G401.6 (cell line): ENCODE data around the gene IKBKE.

ENCODE experiments used
- FAIRE-seq: peaks from 2 replicates; lab custom pipeline; 2012; peaks lifted over from hg19 to GRCh38; lab: Jason Lieb, UNC

Gene IKBKE

DNA sequence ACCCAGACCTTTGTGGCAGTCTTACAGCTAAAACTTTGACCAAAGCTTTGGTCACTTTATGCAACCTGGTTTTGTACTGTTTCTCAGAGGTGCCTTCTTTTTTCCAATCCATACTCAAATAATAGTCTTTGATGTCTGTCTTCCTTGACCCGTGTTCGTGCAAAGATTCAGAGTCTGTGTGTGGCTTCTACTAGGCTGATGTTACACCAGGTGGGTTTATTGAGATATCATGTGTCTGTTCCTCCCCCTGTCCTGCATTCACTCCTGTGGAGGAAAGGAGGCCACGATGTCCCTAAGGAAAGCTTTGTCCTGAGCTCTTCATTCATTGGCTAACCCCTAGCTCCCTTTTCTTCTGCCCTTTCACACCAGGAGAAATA is 15.0 kb upstream of the IKBKE start:
- no peak for FAIRE-seq

DNA sequence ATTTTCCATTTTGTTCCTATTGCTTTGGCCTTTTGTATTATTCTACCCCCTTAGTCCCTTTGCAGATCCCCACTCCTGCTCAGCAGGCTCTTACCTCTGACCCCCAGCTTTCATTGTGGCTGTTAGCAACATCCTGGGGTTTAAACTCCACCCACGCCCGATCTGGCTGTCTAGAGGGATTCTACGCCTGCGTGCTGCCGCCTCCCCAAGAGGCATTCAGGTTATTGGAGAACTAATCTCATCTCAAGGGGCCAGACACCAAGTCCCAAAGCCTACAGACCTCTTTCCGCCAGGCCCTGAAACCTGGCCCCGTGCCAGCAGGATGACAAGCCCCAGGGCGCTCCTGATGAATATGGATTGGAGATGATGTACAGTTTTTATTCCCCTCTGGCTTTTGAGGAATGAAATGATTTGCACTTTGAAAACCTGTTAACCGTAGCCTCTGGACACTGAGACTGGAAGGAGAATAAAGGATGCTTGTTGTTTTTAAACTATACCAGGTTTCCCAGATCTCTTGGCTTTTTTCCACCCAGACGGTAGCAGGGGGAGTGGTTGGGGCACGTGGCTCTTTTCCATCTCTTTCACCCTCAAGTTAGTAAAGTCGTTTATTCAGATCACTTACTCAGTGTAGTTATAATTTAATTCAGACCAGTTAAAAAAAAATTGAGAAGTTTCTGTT is 14.5 kb upstream of the IKBKE start:
- FAIRE-seq: no peak

DNA sequence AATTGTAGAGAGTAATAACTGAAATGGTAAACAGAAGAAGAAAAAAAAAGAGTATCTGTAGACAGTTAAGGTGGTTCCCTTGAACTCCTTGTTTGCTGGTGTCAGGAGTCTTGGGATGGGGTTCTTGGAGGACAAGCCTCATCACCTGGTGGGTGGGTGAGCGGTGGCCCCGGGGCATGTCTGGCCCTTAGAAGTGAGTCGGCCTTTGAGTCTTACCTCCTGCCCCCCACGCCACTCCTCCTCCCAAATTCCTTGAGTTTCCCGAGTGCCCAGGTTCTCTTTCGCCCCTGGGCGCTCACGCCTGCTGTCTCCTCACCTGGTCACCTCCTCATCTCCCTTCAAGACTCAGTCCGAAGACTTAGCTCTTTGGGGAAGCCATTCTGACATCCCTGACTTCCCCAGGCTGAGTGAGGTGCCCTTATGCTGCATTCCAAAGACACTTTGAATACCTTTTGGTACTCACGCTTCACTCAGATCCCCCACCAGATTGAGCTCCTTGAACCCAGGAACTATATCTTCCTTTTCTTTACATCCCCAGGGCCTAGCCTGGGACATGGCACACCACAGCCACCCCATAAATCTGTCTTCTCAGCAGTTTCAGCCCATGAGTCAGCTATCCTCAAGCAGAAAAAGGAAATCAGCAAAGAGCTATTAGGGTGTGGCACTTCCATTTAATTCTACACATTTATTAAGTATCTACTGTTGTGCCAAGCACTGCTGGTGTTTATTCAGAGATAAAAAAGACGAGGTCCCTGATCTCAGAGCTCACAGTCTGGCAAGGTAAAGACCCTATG is 13.5 kb upstream of the IKBKE start:
- FAIRE-seq: no peak

DNA sequence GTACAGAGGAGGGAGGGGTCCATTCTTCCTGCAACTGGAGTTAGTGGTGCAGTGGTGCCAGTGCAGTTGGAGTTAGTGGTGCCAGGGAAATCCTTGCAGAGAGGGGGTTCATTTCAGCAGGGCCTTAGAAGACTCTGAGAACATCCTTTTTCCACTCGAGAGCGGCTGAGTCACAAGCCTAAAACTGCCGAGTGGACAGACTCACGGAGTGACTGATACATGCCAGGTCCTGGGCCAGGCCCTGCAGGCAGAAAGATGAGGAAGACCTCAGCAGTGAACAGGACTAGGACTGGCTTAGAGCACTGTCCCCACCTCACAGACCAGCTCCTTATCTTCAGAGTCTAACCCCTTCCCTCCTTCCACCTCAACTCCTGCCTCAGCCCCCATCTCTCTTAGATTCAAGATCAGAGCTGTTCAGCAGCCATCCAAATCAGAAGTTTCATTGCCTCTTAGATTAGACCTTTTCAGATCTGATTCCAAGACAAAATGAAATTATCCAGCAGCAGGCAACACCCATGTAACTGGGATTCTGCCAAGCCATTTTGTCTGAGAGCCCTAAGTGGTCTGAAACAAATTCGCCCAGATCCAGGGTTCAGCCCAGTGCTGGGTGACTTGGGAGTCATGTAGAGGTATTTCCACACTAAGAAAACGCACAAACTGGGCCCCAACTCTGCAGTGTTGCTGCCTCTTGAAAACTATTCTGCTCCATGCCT is 12.7 kb upstream of the IKBKE start:
- FAIRE-seq: no peak

DNA sequence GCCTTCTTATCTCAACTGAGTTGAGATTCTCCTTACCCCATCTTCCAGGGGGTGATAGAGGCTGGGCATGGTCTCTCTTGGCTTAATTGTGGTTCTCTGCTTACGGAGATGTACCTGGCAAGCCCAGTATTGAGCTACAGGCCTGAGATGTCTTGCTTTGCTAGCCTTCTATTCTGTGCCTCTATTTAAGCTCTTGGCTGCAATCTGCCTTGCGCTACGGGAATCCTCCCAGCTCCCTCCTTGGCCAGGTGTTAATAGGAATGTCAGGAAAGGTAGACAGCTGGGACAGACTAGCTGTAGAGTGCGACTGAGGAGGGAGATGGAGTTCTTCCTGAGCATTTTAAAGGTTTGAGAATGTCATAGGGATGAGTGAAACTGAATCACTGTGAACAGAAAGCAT is 10.6 kb upstream of the IKBKE start:
- no peak for FAIRE-seq

DNA sequence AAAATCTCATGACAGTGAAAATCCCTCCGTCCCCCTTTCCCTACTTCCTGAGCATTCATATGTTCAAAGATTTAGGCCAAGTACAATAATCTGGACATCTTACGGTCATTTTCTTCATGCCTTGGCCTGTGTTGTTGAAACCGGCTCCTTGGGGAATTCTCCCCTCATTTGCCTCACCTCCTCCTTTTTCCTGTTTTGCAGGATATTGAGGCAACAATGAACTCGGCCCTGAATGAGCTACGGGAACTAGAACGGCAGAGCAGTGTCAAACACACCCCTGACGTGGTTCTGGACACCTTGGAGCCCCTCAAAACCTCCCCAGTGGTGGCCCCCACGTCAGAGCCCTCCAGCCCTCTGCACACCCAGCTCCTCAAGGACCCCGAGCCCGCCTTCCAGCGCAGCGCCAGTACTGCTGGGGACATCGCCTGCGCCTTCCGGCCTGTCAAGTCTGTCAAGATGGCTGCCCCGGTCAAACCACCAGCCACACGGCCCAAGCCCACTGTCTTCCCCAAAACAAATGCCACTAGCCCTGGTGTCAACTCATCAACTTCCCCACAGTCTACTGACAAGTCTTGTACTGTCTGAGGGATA is 9.3 kb upstream of the IKBKE start:
- FAIRE-seq: no peak

DNA sequence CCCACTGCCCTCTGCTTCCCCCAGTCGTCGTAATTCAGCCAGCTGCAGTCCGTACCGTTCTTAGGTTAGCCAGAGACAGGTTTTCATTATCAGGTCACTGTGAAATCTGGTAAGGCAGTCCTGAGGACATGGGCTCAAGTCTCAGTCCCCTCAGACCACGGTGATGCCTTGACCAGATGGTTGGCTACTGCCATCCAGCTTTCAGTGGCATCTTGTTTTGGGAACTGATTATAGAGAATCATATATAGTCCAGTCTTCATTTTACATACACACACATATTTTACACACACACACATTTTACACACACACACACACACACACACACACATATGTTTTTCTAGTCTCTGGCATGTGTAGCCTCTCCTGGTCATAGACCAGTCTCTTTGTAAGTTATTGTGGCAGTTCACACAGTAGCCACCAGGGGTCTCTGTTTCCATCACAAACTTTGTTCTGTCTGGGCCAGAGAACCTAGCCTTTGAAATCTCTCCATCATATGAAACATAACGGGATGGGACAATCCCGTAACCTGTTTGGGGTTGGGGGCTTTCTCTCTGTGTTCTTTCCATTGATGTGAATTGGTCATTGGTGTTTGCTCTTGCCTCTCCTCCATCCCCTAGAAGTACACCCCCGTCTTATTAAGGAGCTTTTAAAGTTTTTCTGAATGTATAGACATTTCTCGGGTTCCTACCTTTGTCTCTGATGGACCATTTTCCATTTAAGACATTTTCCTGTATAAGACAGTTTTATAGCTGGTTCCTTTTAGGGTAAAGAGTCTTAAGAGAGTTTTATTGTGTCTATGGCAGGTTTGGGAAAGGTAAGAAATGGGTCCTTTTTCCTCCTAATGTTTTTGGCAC is 8.4 kb upstream of the IKBKE start:
- FAIRE-seq: peak; percentile 88

DNA sequence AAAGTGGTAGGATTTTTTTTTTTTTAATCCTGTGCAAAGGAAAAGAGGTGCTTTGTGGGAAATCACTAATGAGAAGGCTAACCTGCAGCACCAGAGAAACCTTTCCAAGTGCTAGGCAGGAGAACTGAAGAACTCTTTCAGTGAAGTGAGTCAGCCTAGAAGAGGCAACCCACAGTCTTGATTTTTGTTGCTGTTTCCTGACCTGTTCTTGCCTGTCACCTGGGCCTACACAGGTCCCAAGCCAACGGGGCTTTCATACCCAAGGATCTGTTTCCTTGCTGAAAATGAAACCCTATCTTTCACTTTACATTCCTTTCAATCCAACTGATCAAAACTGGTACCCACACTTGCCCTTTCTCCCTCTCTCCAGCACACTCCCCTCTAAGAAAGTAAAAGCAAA is 7.1 kb upstream of the IKBKE start:
- no peak for FAIRE-seq

DNA sequence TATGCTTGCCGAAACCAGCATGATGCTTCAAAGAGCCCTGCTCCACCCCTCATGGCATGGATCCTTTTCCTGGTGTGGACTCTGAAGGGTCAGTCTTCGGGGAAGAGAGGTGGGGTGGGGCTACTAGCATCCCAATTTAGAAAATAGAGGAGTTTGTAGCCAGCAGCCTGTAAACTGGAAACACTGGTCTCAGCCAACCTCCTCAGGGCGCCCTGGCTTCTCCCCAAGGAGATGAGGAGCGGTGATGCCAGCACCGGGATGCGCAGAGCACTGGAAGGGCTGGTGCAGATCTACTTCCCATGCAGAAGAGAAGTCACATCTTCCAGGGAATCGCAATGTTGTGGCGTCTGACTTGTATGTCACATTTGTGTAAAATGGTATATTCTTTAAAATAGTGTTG is 6.4 kb upstream of the IKBKE start:
- FAIRE-seq: no peak

DNA sequence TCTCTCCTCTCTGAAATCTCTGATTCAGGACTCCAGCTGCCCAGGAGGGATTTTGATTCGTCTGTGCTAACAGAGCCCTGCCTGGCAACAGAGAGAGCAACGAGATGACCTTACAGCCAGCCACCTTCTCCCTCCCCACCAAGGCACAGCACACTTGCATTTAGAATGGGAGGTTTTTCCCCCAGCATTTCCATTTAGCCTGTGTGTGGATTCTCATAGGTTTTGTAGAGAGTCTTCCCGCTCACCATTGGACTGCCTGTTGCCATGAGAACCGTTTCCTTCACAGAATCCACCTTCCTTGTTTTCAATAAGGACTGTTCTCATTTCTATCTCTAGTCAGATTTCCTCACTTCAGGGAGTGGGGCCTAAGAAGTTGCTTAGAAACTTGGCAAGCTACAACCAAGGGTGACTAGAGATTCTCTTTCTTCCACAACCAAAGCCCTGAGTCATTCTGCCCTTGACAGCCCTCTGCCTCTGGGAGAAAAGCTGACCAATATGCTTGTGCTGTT is 5.8 kb upstream of the IKBKE start:
- no peak for FAIRE-seq

DNA sequence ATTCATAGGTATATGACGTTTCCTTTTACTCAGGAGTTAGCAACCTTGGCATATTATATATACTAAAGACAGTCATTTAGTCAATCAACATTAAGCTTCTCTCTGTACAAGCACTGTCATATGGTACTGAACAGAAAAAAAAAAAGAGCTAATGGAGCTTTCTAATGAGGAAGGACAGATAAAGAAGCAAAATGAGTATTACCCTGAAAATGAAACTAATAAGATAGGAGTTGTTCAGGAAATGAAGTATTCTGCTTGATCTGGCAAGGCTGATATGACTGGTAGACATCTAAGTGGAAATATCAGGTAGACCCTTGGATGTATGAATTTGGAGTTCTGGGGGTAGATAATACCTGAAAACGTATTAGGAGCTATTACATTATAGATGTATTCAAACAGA is 4.3 kb upstream of the IKBKE start:
- FAIRE-seq: no peak

DNA sequence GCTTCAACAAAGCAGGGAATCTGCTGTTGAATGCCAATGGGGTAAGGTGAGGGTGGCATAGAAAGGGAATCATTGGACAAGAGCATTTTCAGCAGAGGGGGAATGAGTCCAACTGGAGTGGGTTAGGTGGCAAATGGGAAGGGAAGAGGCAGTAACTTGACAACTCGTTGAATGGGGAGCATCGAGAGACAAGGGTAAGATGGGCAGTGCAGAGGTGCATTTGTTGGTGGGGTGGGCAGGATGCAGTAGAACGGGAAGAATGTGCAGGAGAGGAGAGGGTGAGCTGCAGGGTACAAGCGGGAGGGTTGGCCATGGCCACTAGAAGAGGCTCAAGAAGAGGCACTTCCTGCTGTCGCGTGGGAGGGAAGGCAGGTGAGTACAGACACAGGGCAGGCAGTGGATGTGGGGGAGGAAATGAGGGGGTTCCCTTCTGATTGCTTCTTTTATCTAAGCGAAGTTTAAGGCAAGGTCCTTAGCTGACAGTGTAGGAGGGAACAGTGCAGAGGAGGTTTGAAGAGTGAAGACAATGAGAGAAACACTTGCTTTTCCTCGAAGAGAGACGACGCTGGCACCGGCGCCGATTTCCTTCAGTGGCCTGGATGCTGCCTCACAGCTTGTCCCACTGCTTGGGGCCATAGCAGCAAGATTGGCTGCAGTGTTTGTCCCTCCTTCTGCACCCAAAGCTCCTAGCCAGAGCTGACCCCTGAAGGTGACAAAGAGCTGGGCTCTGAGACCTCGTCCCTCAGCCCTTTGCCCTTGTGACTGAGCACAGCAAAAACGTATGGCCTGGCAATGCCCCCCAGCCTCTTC is 3.2 kb upstream of the IKBKE start:
- FAIRE-seq: no peak

DNA sequence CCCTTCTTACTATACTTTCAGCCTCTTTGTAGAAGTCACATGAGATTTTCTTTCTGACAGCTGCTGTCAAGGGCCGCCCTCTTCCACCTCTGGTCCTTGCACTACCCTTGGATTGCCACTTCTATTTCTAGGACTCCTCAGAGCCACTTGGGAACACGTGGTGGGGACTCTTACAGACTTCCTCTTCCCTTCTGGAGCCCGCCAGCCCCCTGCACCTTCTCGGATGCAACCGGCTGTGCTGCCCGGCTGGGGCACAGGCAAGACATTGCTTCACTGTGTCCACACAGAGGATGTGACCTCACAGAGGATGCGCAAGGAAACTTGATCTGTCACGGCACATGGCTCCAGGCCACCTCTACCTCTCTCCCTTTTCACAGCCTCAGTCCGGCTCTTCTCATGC is 2.4 kb upstream of the IKBKE start:
- FAIRE-seq: no peak

DNA sequence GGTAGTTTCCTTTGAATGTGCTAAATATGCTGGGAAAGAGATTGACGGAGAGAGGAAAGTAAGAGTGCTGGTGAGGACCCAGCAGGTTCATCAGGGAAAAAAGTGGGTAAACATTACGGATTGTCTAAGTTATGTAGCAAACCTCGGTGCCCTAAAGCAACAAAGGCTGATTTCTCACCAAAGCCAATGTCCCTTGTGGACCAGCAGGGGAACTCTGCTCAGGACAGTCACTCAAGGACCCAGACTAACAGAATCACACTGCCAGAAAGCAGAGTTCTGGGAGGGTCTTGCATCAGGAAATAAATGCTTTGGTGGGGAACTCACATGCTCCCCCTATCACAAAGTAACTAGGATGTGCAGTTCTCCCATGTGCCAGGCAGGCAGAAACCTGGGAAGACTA is 1.7 kb upstream of the IKBKE start:
- FAIRE-seq: no peak

DNA sequence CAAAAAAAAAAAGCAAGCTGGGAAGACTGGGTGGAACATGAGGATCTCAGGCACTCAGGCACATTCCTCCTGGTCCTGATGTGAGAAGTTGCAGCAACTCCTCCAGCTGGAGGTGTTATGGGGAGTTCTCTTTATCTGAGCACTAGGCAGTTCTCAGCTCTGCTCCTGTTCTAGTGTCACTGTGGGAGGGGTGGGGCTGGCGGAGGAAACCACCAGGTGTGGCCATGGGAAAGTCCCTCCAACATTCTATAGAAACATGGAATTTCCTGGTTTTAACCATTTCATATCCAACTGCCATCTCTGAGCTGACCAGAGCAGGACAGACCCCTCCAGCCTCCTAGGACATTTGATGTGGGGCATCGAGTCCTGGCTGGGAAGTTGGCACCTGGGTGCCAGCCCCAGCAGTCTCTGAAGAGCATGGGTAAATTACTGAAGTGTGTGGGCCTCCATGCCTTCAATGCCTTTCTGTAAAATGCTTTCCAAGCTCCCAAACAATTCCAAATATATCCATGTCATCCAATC is 804 bp upstream of the IKBKE start:
- FAIRE-seq: no peak

DNA sequence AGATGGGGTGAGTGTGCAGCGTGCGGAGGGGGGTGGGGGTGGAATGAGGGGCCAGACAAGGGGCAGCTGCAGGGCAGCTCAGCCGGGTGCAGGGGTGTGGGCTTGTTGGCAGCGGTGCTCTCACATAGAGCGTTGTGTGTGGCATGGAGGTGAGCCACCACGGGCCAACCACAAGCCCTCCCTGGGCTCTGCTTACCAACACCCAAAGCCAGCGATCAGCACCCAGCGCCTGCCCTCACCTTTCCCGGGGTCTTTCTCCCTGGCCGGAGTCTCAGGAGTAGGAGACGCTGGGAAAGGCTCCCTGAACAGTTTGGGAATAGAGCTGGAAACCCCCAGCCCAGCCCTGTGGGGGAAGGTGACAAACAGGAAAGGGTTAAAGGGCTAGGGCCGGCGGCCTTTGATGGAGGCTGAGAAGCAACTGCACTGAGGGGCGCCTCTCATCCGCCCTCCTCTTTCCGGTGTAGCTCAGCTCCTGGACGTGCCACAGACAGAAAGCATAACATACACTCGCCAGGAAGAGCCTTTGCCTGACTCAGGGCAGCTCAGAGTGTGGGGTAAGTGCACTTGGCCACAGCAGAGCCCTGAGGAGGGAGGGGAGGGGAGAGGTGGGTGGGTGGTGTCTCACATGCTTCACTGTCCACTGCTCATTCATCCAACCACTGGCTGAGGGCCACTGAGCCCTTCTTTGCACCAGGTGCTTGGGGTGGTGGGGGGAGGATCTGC is 577 bp downstream of the IKBKE start:
- FAIRE-seq: no peak

DNA sequence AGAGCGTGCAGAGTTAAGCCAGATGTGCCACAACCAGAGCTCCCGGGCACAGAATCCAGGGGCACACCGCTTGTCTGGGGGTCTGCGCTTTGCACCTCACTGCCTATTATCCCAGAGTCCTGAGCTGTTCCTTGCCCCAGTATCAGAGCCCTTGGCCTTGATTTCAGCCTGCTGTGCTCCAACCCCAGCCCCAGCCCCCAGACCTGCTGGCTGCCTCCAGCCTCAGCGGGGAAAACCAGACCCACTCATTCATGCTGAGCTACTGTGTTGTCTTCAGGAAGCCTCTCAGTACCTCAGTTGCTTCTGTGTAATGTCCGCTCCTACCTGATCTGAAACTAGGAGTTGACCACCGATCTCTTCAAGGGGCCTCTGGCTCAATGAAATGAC is 1.1 kb downstream of the IKBKE start:
- FAIRE-seq: no peak

DNA sequence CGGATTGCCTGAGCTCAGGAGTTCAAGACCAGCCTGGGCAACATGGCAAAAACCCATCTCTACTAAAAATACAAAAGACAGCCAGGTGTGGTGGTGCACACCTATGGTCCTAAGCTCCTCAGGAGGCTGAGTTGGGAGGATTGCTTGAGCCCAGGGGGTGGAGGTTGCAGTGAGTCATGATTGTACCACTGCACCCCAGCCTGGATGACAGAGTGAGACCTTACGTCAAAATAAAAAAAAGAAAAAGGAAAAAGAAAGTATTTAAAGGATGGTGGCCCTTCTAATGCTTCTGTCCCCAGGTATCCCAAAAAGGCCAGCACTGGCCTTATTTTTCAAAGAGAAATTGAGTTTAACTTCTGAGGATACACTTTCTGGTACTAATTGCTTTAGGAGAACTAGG is 1.7 kb downstream of the IKBKE start:
- no peak for FAIRE-seq

DNA sequence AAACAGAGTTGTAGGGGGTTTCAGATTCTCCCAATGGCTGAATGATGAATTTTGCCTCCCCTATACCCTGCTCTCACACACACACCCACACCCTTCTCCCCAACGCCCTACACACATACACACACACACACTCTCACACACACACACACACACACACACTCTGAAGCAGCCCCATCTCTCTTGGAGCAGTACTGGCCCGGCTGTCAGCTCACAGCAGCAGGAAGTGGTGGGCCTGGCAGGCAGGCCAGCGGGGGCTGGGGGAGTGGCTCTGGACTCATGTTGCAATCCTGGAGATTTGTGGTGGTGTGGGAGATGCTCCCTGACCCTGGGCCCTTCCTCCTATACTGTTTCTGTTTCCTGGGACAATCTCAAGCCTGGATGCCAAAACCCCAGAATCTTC is 2.2 kb downstream of the IKBKE start:
- FAIRE-seq: no peak

DNA sequence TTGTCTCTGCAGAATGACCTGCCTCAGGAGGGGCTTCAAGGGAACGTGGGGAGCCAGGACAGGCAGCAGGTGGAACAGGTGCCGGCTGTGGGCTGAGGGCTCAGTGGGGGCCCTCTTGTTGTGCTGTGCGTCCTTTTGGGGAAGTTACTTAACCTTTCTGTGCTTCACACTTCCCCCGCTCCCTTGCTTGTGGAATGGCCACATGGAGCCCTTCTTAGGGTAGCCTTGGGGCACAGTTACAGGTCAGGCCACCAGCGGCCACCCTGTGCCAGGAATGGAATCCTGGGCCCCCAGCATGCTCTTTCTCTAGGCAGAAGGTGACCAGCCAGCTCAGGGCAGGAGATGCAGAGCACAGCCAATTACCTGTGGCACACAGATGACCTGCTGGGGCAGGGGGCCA is 2.6 kb downstream of the IKBKE start:
- FAIRE-seq: no peak
